ENCODE results near the gene RBKS.

The RBKS gene

DNA sequence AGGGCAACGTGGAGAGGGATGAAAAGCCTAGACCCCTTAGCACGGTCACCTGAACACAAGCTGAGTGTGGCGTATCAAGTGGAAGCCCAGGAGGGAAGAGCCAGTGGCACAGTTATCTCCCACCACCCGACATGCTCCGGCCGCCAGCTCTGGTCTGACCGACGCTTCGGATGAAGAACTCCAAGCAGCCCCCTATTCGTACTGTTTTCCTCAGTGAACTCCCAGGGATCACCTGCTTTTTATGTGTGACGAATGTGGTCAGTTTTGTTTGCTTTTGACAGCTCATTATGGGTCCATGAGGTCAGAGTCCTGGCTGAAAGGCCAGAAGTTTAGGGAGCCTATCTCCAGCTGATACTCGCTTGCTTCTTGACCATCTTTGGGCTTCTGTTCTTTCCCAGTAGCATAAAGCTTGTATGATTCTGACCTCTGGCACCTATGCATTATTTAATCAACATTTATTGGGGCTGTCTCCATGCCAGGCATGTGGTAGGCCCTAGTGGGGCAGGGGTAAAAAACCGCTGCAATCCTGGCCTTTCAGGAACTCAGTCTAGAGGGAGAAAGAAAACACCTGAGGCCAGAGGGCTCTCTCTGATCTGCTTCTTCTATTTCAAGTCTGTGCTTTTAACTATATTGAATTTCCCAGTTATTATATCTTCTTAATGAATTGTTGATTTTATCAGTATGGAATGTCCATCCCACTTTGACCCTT is 151.7 kb downstream of the RBKS start:
- DNase-seq (ENCODE audit: insufficient read length, low spot score) (no peak), FAIRE-seq (no peak)

DNA sequence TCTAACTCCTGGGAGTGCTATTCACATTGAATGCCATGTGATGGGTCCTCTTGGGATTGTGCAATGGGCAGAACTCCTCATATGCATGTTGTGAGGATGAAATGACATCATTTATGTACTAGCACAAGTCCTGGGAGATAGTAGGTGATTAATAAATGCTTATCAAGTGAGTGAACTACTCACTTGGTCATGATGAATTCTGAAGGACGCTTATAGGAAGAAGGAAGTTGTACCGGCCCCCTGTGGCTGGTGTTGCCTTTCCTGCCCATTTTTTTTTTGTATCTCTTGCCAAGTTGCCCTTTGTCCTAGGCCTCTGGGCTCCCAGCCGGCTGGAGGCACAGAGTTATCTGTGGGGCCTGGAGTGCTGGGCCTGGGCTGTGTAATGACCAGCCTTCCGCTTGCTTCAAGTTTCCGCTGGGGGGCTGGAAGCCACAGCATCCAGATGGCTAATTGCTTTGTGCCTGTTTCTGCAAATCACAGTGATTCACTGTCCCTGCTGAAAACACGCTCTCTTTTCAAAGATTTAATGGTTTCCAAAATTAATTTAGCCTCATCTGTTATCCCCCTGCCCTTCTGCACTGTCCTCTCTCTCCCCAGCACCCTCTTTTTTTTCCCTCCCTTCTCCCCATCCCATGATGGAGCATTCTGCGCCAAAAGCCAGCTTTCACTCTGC is 152.4 kb downstream of the RBKS start:
- DNase-seq (ENCODE audit: insufficient read length, low spot score) (no peak), FAIRE-seq (no peak)

DNA sequence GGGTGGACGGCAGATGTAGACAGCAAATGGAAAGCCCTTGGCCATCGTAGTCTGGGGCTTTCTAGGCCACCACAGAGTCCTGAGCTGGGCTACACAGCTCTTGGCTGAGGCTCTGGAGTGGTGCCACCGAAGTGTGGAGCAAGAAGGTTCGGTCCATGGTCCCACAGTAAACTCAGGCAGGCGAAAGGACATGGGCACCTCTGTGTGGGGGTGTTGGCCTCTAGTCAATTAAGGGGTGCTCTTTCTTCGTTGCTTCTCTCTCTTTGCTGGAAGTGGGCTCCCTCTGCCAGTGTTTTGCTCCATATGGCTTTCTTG is 153.3 kb downstream of the RBKS start:
- FAIRE-seq = no peak

DNA sequence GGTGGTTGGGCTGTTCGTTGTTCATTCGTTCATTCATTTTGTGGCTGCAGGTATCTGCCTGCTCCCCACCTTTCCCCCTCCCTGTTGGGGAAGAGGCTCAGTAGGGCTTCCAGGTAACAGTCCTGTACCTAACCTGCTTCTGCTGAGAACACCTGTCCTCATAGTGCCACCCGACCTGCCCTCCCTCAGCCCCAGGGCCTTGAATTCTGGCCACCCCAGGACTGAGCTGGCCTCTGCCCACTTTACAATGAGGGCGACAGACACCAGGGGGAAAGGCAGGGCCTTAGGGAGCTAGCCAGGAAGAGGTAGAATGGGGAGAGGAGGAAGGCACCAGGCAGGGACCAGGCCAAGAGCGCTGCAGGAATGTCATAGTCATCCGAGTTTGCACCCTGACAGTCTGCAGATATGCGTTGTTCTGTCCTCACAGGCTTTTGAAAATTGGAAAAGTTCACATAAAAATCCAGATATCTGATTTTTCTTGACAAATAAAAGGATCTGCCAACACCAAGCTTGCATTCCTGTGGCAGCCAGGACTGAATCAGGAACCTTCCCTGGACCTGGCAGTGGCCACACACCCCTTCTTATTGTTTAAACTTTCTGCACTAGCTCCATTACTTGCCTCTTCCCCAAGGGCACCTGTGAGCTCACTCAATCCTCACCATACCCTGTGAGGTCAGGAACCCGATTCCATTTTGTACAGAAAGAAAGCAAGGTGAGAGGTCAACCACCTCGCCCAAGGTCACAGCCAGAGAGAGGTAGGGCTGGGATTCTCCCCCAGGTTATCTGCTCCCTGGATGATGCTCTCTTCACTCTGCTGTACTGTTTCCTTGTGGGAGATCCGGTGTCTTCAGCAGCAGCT is 153.9 kb downstream of the RBKS start:
- DNase-seq (ENCODE audit: insufficient read length, low spot score) = no peak
- FAIRE-seq = no peak

More for the DNA sequence above, 153.3 kb downstream of the RBKS start:
- no peak for DNase-seq (ENCODE audit: insufficient read length, low spot score)

DNA sequence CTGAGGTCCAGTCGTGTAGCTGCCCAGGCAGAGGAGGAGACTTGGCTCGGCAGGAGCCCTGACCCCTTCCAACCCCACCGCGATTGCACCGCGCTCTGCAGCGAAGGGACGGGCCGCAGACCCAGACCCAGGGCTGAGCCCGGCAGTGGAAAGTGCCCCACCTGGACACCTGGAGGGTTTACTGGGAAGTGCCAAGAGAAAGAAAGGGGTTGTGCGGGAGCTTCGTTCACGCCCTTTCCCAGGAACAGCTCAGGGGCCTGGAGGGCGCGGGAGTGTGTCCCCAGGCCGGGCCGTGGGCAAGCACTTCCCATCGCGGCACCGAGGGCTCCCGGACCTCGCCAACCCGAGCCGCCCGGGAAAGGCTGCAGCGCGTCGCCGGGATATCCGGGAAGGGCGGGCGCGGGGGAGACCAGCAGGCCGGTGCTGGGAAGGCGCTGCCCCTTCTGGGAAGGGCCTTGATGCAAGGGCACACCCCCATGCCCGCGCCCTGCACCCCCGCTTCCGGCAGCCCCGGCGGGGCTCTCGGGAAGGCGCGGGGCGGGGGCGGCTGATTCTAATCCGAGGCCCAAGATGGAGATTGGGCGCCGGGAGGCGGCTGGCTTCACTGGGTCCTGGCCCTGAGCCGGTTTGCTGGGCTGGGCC is 154.8 kb downstream of the RBKS start:
- DNase-seq (ENCODE audit: insufficient read length, low spot score) (no peak), FAIRE-seq (no peak)

DNA sequence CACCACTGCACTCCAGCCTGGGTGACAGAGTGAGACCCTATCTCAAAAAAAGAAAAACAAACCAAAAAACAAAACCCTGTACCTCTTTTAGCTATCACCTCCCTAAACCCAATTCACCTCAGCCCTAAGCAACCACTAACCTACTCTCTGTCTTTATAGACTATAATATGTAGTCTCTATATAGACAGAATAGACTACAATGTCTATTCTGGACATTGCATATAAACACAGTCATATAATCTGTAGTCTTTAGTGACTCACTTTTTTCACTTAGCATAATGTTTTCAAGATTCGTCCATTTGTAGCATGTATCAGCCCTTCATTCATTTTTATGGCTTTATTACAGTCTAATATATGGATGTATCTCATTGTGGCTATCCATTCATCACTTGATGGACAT is 155.9 kb downstream of the RBKS start:
- no peak for FAIRE-seq
- DNase-seq (ENCODE audit: insufficient read length, low spot score) = no peak

Measured in HTR-8/SVneo (cell line).